GM10266 (cell line): ENCODE measurements around the gene SULT1C3.

ENCODE experiments used
- DNase-seq: peaks from one replicate; pipeline ENCODE4 v3.0.0; 2012; ENCODE audit errors: extremely low spot score
- TF ChIP-seq, protein P1 (sequence below): IDR thresholded peaks from 2 replicates; pipeline ENCODE4 v1.5.1; 2012; ENCODE audit warnings: mild to moderate bottlenecking, low read depth; ENCODE audit not compliant: control insufficient read depth, insufficient read depth; ENCODE audit errors: missing control alignments

The SULT1C3 gene

DNA sequence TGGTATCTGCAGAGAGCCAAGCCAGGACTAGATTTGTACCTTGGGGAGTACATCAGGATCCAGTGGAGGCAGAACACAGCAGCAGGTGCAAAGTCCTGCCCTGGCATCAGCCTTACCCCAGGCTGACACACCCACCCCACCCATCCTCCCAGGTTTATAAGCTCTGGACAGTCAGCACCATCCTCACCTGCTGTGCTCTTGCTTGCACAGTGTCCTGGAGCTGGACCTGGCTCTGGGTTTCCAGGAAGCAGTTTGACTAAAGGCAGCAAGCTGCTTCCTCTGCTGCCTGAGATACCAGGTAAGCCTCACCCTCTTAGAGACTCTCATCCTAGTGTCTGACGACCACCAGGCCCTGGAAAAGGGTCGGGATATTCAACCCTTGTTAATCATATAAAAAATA lies at the start of gene SULT1C3:
Gene SULT1C3, plus strand, starts transcription at position 183 of the 400 bp plus-strand sequence. CDS start 7,227 bp downstream, outside the sequence.
- TF ChIP-seq, protein P1, sequence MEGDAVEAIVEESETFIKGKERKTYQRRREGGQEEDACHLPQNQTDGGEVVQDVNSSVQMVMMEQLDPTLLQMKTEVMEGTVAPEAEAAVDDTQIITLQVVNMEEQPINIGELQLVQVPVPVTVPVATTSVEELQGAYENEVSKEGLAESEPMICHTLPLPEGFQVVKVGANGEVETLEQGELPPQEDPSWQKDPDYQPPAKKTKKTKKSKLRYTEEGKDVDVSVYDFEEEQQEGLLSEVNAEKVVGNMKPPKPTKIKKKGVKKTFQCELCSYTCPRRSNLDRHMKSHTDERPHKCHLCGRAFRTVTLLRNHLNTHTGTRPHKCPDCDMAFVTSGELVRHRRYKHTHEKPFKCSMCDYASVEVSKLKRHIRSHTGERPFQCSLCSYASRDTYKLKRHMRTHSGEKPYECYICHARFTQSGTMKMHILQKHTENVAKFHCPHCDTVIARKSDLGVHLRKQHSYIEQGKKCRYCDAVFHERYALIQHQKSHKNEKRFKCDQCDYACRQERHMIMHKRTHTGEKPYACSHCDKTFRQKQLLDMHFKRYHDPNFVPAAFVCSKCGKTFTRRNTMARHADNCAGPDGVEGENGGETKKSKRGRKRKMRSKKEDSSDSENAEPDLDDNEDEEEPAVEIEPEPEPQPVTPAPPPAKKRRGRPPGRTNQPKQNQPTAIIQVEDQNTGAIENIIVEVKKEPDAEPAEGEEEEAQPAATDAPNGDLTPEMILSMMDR: no peak
- no peak for DNase-seq

DNA sequence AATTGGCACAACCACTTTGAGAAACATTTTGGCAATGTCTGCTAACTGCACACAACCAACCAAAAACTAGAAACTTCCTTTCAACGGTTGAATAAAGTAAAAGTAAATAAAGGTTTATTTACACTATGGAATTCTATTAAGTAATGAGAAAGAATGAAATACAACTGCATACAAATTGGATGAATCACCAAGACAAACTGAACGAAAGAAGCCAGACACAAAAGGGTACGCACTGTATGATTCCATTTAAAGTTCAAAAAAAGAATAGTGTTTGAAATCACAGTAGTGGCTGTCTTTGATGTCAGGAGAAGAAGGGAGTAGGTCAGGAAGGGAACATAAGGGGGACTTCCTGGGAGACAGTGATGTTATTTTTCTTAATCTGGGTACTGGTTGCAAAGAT lies 46.5 kb upstream of the SULT1C3 start:
- TF ChIP-seq, protein P1: no peak
- DNase-seq: no peak

DNA sequence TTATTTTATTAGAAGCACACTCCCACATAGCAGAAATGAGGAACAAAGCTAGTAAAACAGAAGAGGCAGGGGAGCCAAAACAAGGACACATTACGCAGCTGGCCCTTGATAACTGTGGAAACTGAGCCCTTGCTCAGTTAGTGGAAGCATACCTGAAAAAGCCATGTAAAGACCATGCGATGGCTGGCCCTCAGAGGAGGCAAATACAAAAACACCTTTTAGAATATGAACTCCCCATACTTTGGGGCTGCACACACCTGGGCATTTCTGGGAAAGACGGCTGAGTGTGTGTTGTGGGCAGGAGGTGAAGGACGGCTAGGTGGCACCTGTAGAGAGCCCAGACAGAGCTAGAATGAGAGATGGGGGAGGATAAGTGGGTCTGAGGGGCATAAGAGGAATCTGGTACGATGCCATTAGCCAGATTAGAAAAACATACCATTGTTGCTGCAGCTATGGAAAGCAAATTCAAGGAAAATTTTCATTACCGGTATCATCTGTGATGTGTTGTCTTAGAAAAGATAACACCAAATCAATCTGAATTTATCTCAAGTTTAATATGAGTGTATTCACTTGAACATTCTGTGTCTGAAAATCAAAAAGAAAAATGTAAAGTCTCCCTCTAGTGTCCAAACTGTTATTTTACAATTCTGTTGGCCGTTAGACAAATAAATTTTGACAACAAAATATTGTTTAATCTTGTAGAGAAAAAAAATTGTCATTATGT lies 45.2 kb upstream of the SULT1C3 start:
- DNase-seq: no peak
- TF ChIP-seq, protein P1: peak; percentile 30

DNA sequence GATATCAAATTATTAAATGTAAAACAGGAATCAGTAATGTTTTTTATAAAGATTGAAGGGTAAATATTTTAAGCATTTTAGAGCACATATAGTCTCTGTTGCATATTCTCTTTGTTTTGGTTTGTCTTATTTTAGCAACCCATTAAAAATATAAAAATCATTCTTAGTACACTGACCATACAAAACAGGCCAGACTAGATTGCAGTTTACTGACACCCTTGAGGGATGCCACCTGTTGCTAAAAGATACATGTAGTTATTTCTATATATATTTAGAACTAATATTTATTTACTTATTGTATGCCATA lies 44.7 kb upstream of the SULT1C3 start:
- TF ChIP-seq, protein P1: no peak
- no peak for DNase-seq

DNA sequence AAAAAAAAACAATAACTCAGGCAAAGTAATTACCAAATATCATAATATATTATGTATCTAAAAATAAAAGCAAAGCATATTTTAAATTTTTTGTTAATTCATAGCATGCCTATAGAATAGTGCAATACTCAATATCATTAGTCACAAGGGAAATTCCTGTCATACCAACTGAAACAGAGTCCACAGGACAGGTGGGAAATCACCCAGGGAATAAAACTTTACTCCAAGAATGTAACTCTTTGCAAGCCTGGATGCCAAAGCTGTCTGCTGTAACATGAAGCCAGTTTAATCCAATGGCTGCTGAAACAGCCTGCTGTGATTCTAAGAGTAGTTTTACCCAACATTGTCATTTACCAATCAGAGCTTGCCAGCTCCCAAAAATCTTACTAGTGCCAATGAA lies 40.0 kb upstream of the SULT1C3 start:
- TF ChIP-seq, protein P1: no peak

DNA sequence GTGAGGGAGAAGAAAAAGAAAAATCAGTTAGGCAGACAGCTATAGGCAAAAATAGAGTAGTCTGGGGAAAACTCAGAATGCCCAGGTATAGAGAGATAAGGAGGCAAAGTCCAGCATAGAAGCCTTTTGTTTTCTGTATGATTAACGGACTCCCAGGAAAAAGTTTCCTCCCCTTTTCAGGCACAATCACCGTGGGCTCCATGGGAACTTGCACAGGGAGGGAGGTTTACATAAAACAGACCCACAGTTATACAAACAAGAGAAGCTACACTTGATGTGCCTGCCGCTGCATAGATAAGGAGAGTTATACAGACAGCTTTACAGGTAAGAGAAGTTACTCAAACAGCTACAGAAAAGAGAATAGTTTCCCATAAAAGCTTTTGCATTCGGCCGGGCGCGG lies 39.2 kb upstream of the SULT1C3 start:
- TF ChIP-seq, protein P1: no peak
- DNase-seq: no peak

More for the DNA sequence above, 40.0 kb upstream of the SULT1C3 start:
- DNase-seq: no peak

DNA sequence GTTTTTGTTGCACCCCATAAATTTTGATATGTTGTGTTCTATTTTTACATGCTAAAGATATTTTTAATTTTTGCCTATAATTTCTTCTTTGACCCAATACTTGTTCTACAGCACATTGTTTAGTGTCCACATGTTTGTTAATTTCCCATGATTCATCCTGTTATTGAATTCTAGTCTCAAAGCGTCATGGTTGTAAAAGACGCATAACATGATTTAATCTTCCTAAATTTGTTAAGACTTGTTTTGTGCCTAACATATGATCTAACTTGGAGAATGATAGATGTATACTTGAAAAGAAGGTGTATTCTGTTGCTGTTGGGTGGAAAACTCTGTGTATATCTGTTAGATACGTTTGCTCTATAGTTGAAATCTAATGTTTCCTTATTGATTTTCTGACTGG lies 27.1 kb upstream of the SULT1C3 start:
- TF ChIP-seq, protein P1: no peak
- no peak for DNase-seq
